GM18502 (cell line): Measurements from ENCODE around the gene NOL11.
A peak's percentile ranks its signal among the peaks of the same experiment; 100 is the strongest.
"Not testable (repeated sequence)": the region's sequence is repeated elsewhere in the genome, so short reads cannot be mapped to it uniquely, and the experiment has no call there.

ENCODE experiments used
- ATAC-seq: cut with Tn5 transposase; IDR thresholded peaks from one replicate; pipeline ENCODE4 v1.9.1; 2021; ENCODE audit warnings: mild to moderate bottlenecking; ENCODE audit not compliant: unreplicated experiment, poor library complexity

NOL11 gene

GRCh38 chr17:67717624-67718324 lies at the start of gene NOL11:
Gene NOL11 (plus strand): TSS chr17:67717936. CDS start chr17:67717948, 12 bp downstream.
- peak; percentile 96 for ATAC-seq

GRCh38 chr17:67671493-67671892 lies 46.2 kb upstream of the NOL11 start:
- no peak for ATAC-seq

- ATAC-seq, result no peak
Observed at GRCh38 chr17:67672592-67673335, 45.0 kb upstream of the NOL11 start.

- no peak for ATAC-seq
Observed at GRCh38 chr17:67675481-67675880, 42.3 kb upstream of the NOL11 start.

GRCh38 chr17:67676305-67676704 lies 41.4 kb upstream of the NOL11 start:
- ATAC-seq, result no peak

GRCh38 chr17:67678414-67678813 lies 39.3 kb upstream of the NOL11 start:
- ATAC-seq, result no peak

GRCh38 chr17:67679225-67679624 lies 38.5 kb upstream of the NOL11 start:
- no peak for ATAC-seq

- no peak for ATAC-seq
Observed at GRCh38 chr17:67679721-67680120, 38.0 kb upstream of the NOL11 start.

- no peak for ATAC-seq
Observed at GRCh38 chr17:67680445-67681224, 37.1 kb upstream of the NOL11 start.

- ATAC-seq, result no peak
Observed at GRCh38 chr17:67682196-67682595, 35.5 kb upstream of the NOL11 start.

GRCh38 chr17:67685351-67685750 lies 32.4 kb upstream of the NOL11 start:
- no peak for ATAC-seq

GRCh38 chr17:67686241-67686640 lies 31.5 kb upstream of the NOL11 start:
- ATAC-seq, result no peak

GRCh38 chr17:67687511-67687910 lies 30.2 kb upstream of the NOL11 start:
- ATAC-seq, result no peak

GRCh38 chr17:67689534-67690177 lies 28.1 kb upstream of the NOL11 start:
- no peak for ATAC-seq

- ATAC-seq, result no peak
Observed at GRCh38 chr17:67693811-67694210, 23.9 kb upstream of the NOL11 start.

- ATAC-seq, result no peak
Observed at GRCh38 chr17:67696347-67696746, 21.4 kb upstream of the NOL11 start.

GRCh38 chr17:67696853-67697498 lies 20.8 kb upstream of the NOL11 start:
- ATAC-seq, result no peak

- no peak for ATAC-seq
Observed at GRCh38 chr17:67700037-67700724, 17.6 kb upstream of the NOL11 start.

- ATAC-seq, result no peak
Observed at GRCh38 chr17:67700725-67701119, 17.0 kb upstream of the NOL11 start.

GRCh38 chr17:67702861-67703260 lies 14.9 kb upstream of the NOL11 start:
- ATAC-seq, result not testable (repeated sequence)
